ENCODE measurements around the gene FBXL19.

FBXL19 gene

DNA sequence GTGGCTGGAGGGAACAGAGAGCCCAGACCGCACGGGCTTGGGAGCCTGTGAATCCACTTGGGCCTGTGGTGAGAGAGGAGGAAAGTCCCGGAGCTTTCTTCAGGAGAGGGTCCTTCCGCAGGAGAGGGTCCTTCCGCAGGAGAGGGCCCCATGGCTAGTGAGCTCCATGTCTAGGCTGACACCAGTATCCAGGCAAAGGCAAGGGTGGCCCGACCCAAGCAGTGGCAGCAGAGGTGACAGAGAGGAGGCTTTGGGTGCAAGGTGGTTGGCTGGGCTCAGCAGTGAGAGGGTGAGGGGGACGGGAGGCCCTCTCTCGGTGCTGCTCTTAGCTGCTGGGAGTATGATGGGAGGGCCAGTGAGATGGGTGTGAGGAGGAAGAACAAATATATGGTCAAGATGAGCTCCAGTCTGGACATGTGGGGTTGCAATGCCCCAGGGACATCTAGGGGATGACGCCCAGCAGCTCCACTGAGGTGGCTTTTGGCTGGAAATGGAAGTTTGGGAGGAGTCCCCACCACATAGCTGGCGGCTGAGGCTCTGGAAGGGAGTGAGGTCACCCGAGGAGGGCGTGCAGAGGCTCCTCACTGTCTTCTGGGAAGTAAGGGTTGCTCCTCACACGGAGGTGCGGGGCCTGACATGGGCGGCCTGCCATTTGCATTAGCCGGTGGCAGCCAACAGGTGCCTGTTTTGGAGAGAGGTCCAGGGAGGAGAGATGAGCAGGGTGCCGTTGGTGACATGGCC, 59.3 kb downstream of the FBXL19 start:
- no peaks in the 10 kb centered on the region for H3K9me3 Mint-ChIP-seq
- peaks cover 15% of the 10 kb centered on the region for H3K36me3 Mint-ChIP-seq (ENCODE audit: low read depth)
- peaks cover 5% of the 10 kb centered on the region for H3K4me1 Mint-ChIP-seq
- peaks cover 3% of the 10 kb centered on the region for H3K27me3 Mint-ChIP-seq (ENCODE audit: low read depth, poor library complexity)
- no peak overlapping the region for H3K4me3 Mint-ChIP-seq
- TF ChIP-seq, protein P1, sequence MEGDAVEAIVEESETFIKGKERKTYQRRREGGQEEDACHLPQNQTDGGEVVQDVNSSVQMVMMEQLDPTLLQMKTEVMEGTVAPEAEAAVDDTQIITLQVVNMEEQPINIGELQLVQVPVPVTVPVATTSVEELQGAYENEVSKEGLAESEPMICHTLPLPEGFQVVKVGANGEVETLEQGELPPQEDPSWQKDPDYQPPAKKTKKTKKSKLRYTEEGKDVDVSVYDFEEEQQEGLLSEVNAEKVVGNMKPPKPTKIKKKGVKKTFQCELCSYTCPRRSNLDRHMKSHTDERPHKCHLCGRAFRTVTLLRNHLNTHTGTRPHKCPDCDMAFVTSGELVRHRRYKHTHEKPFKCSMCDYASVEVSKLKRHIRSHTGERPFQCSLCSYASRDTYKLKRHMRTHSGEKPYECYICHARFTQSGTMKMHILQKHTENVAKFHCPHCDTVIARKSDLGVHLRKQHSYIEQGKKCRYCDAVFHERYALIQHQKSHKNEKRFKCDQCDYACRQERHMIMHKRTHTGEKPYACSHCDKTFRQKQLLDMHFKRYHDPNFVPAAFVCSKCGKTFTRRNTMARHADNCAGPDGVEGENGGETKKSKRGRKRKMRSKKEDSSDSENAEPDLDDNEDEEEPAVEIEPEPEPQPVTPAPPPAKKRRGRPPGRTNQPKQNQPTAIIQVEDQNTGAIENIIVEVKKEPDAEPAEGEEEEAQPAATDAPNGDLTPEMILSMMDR (IDR thresholded peaks at IDR 0.05): no peak
- H3K27ac Mint-ChIP-seq: peak overlapping the region; percentile 96
- DNase-seq: no peak

DNA sequence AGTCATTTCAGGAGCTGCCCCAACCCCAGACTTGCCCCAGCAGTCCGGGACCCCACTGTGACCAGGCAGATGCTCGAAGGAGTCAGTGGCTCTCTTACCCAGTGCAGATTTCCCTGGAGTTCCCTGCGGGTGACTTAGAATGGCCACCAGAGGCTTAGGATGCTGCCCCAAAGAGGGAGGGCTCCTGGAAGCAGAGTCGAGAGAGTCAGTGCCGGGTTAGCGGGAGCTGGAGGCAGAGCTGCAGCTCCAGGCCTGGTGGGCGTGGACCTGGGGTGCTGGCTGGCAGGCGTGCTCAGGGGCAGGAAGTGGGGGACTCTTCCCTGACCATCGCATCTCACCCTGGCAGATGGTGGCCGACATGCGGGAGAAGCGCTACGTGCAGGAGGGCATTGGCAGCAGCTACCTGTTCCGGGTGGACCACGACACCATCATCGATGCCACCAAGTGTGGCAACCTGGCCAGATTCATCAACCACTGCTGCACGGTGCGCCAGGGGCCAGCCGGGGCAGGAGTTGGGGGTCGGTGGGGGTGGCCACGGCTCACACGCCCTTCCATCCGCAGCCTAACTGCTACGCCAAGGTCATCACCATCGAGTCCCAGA, 60.0 kb downstream of the FBXL19 start:
- peaks cover 14% of the 10 kb centered on the region for H3K36me3 Mint-ChIP-seq (ENCODE audit: low read depth)
- DNase-seq: no peak
- H3K4me3 Mint-ChIP-seq: no peak overlapping the region
- no peak overlapping the region for H3K27ac Mint-ChIP-seq
- TF ChIP-seq, protein P1 (IDR thresholded peaks at IDR 0.05): no peak
- H3K4me1 Mint-ChIP-seq: peaks cover 5% of the 10 kb centered on the region
- no peaks in the 10 kb centered on the region for H3K9me3 Mint-ChIP-seq
- H3K27me3 Mint-ChIP-seq (ENCODE audit: low read depth, poor library complexity): peaks cover 3% of the 10 kb centered on the region

DNA sequence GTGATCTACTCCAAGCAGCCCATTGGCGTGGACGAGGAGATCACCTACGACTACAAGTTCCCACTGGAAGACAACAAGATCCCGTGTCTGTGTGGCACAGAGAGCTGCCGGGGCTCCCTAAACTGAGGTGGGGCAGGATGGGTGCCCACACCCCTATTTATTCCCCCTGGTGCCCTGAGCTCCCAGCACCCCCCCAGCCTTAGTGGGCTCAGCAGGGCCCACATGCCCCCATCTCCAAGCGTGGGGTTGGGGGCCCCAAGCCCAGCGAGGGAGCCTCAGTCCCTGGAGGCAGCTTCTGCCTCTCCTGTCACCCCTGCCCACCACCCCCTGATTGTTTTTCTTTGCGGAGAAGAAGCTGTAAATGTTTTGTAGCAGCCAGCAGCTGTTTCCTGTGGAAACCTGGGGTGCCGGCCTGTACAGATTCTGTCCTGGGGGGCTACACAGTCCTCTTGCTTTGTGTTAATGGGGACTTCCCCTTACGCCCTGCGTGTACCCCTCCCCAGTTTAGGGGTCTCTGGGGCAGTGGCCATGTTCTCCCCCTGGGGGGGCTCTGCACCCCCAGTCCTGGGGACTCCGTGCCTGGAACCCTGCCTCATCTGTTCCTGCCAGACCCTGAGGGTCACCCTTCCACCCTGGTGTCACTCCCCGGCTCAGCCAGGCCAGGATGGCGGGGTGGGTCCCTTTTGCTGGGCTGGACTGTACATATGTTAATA, 60.7 kb downstream of the FBXL19 start:
- TF ChIP-seq, protein P1 (IDR thresholded peaks at IDR 0.05): no peak
- Mint-ChIP-seq H3K9me3 (no peaks in the 10 kb centered on the region), H3K4me3 (no peak overlapping the region), H3K27ac (peak overlapping the region; percentile 48), H3K36me3 (ENCODE audit: low read depth) (peaks cover 10% of the 10 kb centered on the region), H3K27me3 (ENCODE audit: low read depth, poor library complexity) (peaks cover 6% of the 10 kb centered on the region), H3K4me1 (peaks cover 5% of the 10 kb centered on the region)
- DNase-seq: no peak

DNA sequence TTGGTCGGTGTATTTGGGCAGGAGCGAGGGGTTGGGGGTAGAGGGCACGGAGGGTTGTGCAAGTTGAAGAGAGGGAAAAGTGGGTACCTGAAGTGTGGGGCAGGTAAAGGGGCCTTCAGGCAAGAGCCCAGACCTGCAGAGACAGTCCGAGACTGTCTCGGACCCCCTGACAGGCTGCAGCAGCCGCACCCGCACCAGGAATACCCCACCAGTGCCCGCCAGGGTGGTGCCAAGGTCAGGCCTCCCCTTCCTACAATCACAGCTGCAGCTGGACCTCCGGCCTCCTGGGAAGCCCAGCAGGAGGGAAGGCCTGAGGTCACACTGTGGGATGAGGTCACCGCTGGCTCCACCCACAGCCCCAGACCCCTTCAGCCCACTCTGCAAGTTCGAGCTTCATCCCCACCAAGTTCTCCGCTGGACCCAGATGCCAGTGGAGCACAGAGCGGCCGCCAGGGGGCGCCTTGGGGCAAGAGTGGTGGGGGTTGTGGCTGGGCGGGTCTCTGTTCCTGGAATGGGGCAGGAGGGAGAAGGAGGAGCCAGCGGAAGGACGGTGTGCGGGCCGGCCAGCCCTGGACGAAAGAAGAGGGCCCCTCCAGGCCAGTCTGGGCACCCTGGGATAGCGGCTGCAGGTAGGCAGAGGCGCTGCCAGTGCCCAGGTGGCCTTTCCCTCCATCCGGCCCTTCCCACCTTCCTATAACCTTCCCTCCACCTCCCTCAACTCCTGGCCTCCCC, 61.5 kb downstream of the FBXL19 start, which contains the start of gene HSD3B7:
Gene HSD3B7 (plus strand): TSS at position 539 of the 732 bp plus-strand sequence. CDS start 452 bp downstream, outside the sequence.
- peaks cover 5% of the 10 kb centered on the region for H3K4me1 Mint-ChIP-seq
- peak within 1 kb of the TSS; percentile 48 for H3K27ac Mint-ChIP-seq
- no peaks in the 10 kb centered on the region for H3K9me3 Mint-ChIP-seq

DNA sequence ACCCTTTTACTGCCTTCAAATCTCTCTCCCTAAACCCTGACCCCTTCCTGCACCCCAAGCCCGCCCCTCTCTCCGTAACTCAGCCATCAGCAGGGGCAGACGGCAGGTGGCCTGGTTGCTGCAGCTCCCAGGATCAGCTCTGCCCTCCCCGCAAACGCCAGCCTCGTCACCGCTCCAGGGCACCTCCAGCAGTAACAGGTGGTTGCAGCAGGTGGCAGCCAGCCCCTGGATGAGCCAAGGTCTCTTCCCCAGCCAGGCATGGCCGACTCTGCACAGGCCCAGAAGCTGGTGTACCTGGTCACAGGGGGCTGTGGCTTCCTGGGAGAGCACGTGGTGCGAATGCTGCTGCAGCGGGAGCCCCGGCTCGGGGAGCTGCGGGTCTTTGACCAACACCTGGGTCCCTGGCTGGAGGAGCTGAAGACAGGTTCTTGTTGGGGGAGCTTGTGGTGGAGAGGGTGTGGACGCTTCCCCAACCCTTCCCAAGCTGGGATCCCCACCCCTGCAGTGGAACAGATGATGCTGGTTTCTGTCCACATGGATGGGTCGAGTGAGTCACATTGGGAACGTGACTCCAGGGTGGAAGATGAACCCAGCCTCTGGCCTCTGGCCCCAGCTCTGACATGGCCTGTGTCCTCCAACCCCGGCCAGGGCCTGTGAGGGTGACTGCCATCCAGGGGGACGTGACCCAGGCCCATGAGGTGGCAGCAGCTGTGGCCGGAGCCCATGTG, 62.2 kb downstream of the FBXL19 start:
- H3K27ac Mint-ChIP-seq: no peak overlapping the region

More for the DNA sequence above, 61.5 kb downstream of the FBXL19 start, which contains the start of gene HSD3B7:
- peak within 1 kb of the TSS; percentile 44 for H3K4me3 Mint-ChIP-seq
- peaks cover 6% of the 10 kb centered on the region for H3K27me3 Mint-ChIP-seq (ENCODE audit: low read depth, poor library complexity)
- peaks cover 10% of the 10 kb centered on the region for H3K36me3 Mint-ChIP-seq (ENCODE audit: low read depth)
- TF ChIP-seq, protein P1 (IDR thresholded peaks at IDR 0.05): peak; percentile 85
- peak; percentile 97 for DNase-seq

More for the DNA sequence above, 62.2 kb downstream of the FBXL19 start:
- Mint-ChIP-seq H3K4me1 (peaks cover 5% of the 10 kb centered on the region), H3K9me3 (no peaks in the 10 kb centered on the region), H3K27me3 (ENCODE audit: low read depth, poor library complexity) (peaks cover 3% of the 10 kb centered on the region), H3K4me3 (peak overlapping the region; percentile 44), H3K36me3 (ENCODE audit: low read depth) (peaks cover 10% of the 10 kb centered on the region)
- TF ChIP-seq, protein P1 (IDR thresholded peaks at IDR 0.05): no peak
- no peak for DNase-seq
